GM23338 (cell line): Measurements from ENCODE around the gene ROR1. TPM values are rescaled to one million over a fixed set of nuclear protein-coding genes. Genes with fewer than 3 reads are reported as not detected.

Experiments used
- ATAC-seq: fragments of 200-7000 bp; cut with Tn5 transposase; 3 replicates; pipeline ENCODE4 v1.9.1; 2020
- DNase-seq: peaks from one replicate; pipeline ENCODE4 v3.0.0-alpha.2; 2015; ENCODE audit warnings: low spot score
- H2AFZ ChIP-seq: fragments of 200-600 bp; sonication (generic); 2 replicates; pipeline ENCODE4 v1.8.0; 2016; ENCODE audit warnings: antibody characterized with exemption, mild to moderate bottlenecking, moderate library complexity
- H3F3A ChIP-seq: fragments of 200-600 bp; sonication (generic); replicated peaks from 2 replicates; pipeline ENCODE4 v1.8.0; 2017; ENCODE audit warnings: antibody characterized with exemption, mixed run types, low read depth
- H3K27ac ChIP-seq: fragments of 200-600 bp; sonication (generic); 2 replicates; pipeline ENCODE4 v1.6.1; 2016; ENCODE audit warnings: low read depth
- H3K27me3 ChIP-seq: fragments of 200-600 bp; sonication (generic); 2 replicates; pipeline ENCODE4 v1.8.0; 2016; ENCODE audit warnings: mild to moderate bottlenecking, mixed run types, moderate library complexity; ENCODE audit not compliant: insufficient read depth
- H3K36me3 ChIP-seq: fragments of 200-600 bp; sonication (generic); 2 replicates; pipeline ENCODE4 v1.8.0; 2016; ENCODE audit warnings: mild to moderate bottlenecking; ENCODE audit not compliant: insufficient read depth
- H3K4me1 ChIP-seq: fragments of 200-600 bp; sonication (generic); 2 replicates; pipeline ENCODE4 v1.8.0; 2016; ENCODE audit warnings: mild to moderate bottlenecking, moderate library complexity; ENCODE audit not compliant: insufficient read depth
- H3K4me2 ChIP-seq: fragments of 200-600 bp; sonication (generic); 2 replicates; pipeline ENCODE4 v1.7.1; 2017; ENCODE audit warnings: mixed run types
- H3K4me3 ChIP-seq: fragments of 200-600 bp; sonication (generic); 2 replicates; pipeline ENCODE4 v1.6.1; 2016; ENCODE audit warnings: mixed run types
- H3K79me2 ChIP-seq: fragments of 200-600 bp; sonication (generic); replicated peaks from 2 replicates; pipeline ENCODE4 v1.8.0; 2017; ENCODE audit warnings: mild to moderate bottlenecking; ENCODE audit not compliant: insufficient read depth
- H3K9me2 ChIP-seq: fragments of 200-600 bp; sonication (generic); 2 replicates; pipeline ENCODE4 v1.8.0; 2017; ENCODE audit not compliant: insufficient read depth
- H4K20me1 ChIP-seq: fragments of 200-600 bp; sonication (generic); replicated peaks from 2 replicates; pipeline ENCODE4 v1.8.0; 2017; ENCODE audit warnings: mild to moderate bottlenecking; ENCODE audit not compliant: insufficient read depth
- H3K27ac Mint-ChIP-seq: 2 replicates; pipeline ENCODE4 v1.8.0; 2020; ENCODE audit warnings: inconsistent platforms, mild to moderate bottlenecking, moderate library complexity, mixed read lengths
- H3K27me3 Mint-ChIP-seq: 3 replicates; pipeline ENCODE4 v1.8.0; 2022; ENCODE audit warnings: low read depth, mild to moderate bottlenecking, moderate library complexity, mixed read lengths, inconsistent platforms; ENCODE audit not compliant: insufficient read depth, poor library complexity
- H3K36me3 Mint-ChIP-seq: 3 replicates; pipeline ENCODE4 v1.8.0; 2021; ENCODE audit warnings: low read depth, mild to moderate bottlenecking, inconsistent platforms, moderate library complexity, mixed read lengths
- H3K4me1 Mint-ChIP-seq: 3 replicates; pipeline ENCODE4 v1.8.0; 2020; ENCODE audit warnings: mild to moderate bottlenecking, inconsistent platforms, mixed read lengths
- H3K4me3 Mint-ChIP-seq: 3 replicates; pipeline ENCODE4 v1.8.0; 2021; ENCODE audit warnings: moderate library complexity, mild to moderate bottlenecking, inconsistent platforms, mixed read lengths
- H3K9me3 Mint-ChIP-seq: 3 replicates; pipeline ENCODE4 v1.8.0; 2020; ENCODE audit warnings: moderate library complexity, mild to moderate bottlenecking, inconsistent platforms, mixed read lengths
- CREB1 ChIP-seq: fragments of 250-450 bp; sonication (Bioruptor Pico); IDR thresholded peaks from 2 replicates; pipeline ENCODE4 v1.5.0; 2020; ENCODE audit warnings: low read depth, mild to moderate bottlenecking, moderate library complexity
- CTCF ChIP-seq, 2 experiments: fragments of 200-600 bp in 1 of 2; sonication (generic) in 1 of 2; conservative IDR thresholded peaks; 2 replicates each; pipeline versions ENCODE4 v1.5.1 to v1.6.1; 2016 to 2017; ENCODE audit warnings: antibody characterized with exemption in 2 of 2, low read depth in 2 of 2, mild to moderate bottlenecking in 2 of 2, moderate library complexity in 1 of 2
- ETS1 ChIP-seq: IDR thresholded peaks from 2 replicates; pipeline ENCODE4 v1.6.1; 2016; ENCODE audit warnings: antibody characterized with exemption
- EZH2 ChIP-seq: fragments of 200-600 bp; sonication (generic); IDR thresholded peaks from one replicate; pipeline ENCODE4 v1.8.0; 2017; ENCODE audit warnings: antibody characterized with exemption, mild to moderate bottlenecking, low read depth; ENCODE audit not compliant: unreplicated experiment
- EZH2phosphoT487 ChIP-seq: fragments of 200-600 bp; sonication (generic); IDR thresholded peaks from one replicate; pipeline ENCODE4 v1.8.1; 2018; ENCODE audit warnings: antibody characterized with exemption; ENCODE audit not compliant: unreplicated experiment
- JUNB ChIP-seq: IDR thresholded peaks from one replicate; pipeline ENCODE4 v1.6.1; 2016; ENCODE audit warnings: antibody characterized with exemption; ENCODE audit not compliant: unreplicated experiment
- NANOG ChIP-seq: IDR thresholded peaks from 2 replicates; pipeline ENCODE4 v1.6.1; 2016; ENCODE audit warnings: antibody characterized with exemption, borderline replicate concordance
- POLR2AphosphoS5 ChIP-seq: IDR thresholded peaks from 2 replicates; pipeline ENCODE4 v1.6.1; 2016; ENCODE audit warnings: antibody characterized with exemption, low read depth
- REST ChIP-seq: IDR thresholded peaks from one replicate; pipeline ENCODE4 v1.6.1; 2018; ENCODE audit warnings: antibody characterized with exemption; ENCODE audit not compliant: unreplicated experiment
- STAT1 ChIP-seq: IDR thresholded peaks from one replicate; pipeline ENCODE4 v1.6.1; 2016; ENCODE audit warnings: antibody characterized with exemption; ENCODE audit not compliant: unreplicated experiment
- ZNF114 ChIP-seq: fragments of 250-450 bp; sonication (Bioruptor Pico); IDR thresholded peaks from 2 replicates; pipeline ENCODE4 v1.5.0; 2020; ENCODE audit warnings: mild to moderate bottlenecking, moderate library complexity
- ZNF331 ChIP-seq: fragments of 250-450 bp; sonication (Bioruptor Pico); IDR thresholded peaks from 2 replicates; pipeline ENCODE4 v1.5.0; 2020; ENCODE audit warnings: low read depth, mild to moderate bottlenecking, moderate library complexity
- ZNF462 ChIP-seq: fragments of 250-450 bp; sonication (Bioruptor Pico); IDR thresholded peaks from 2 replicates; pipeline ENCODE4 v1.5.0; 2020; ENCODE audit warnings: mild to moderate bottlenecking, moderate library complexity
- polyA plus RNA-seq: library from polyadenylated mRNA; unstranded; fragments of >200 nt; fragmentation: Nextera tagmentation; extraction: Ambion mirVana; gene quantifications from 2 replicates; pipeline ENCODE4 v1.2.1, GENCODE V29; 2016
- total RNA-seq: library from RNA; depleted of rRNA; stranded (reverse); fragments of >200 nt; shearing (Covaris generic); gene quantifications from 2 replicates; pipeline ENCODE4 v1.2.3, GENCODE V29; 2014

Gene ROR1
- total and polyA plus RNA-seq, 2 experiments from 2014 or later: 59.7 to 96.0 TPM

GRCh38 chr1:64196074-64196870, 422.5 kb downstream of the ROR1 start:
- H3K27ac ChIP-seq: no peak overlapping the region
- no peak overlapping the region for H3K27ac Mint-ChIP-seq

More at GRCh38 chr1:64196074-64196870, 422.5 kb downstream of the ROR1 start:
- H3K79me2 ChIP-seq: no peaks in the 10 kb centered on the region
- H3K27me3 Mint-ChIP-seq: no peaks in the 10 kb centered on the region
- H3K4me1 ChIP-seq: no peaks in the 10 kb centered on the region
- 0 out of 2 replicates have a peak, but pooled peaks cover 5% of the 10 kb centered on the region for H3K9me2 ChIP-seq
- H3K4me1 Mint-ChIP-seq: peaks cover 16% of the 10 kb centered on the region
- no peaks in the 10 kb centered on the region for H3K27me3 ChIP-seq
- H3K36me3 ChIP-seq: no peaks in the 10 kb centered on the region
- H3K36me3 Mint-ChIP-seq: peaks cover 6% of the 10 kb centered on the region; the same call in 2 of the 3 replicates
- H3K4me3 Mint-ChIP-seq: no peak overlapping the region
- no peak for TF ChIP-seq POLR2AphosphoS5
- TF ChIP-seq EZH2: no peak
- no peak for TF ChIP-seq ZNF331 (CRISPR knock-in tag)
- no peak for TF ChIP-seq STAT1
- TF ChIP-seq ZNF114 (CRISPR knock-in tag): no peak
- no peak for TF ChIP-seq REST
- no peak for TF ChIP-seq JUNB
- TF ChIP-seq EZH2phosphoT487: no peak
- no peak for TF ChIP-seq NANOG
- no peak for TF ChIP-seq ZNF462 (CRISPR knock-in tag)
- TF ChIP-seq ETS1: no peak
- no peak for TF ChIP-seq CTCF (conservative IDR thresholded peaks at IDR 0.05; ENCODE audit: low read depth in 2 of 2)
- no peak for TF ChIP-seq CREB1 (CRISPR knock-in tag)
- no peak overlapping the region for H2AFZ ChIP-seq
- H4K20me1 ChIP-seq: no peaks in the 10 kb centered on the region
- no peak for DNase-seq
- ATAC-seq: peak; percentile 57
- H3K4me2 ChIP-seq: no peak overlapping the region
- peaks cover 17% of the 10 kb centered on the region; the same call in 2 of the 3 replicates for H3K9me3 Mint-ChIP-seq
- H3K4me3 ChIP-seq: no peak overlapping the region
- H3F3A ChIP-seq: no peaks in the 10 kb centered on the region
